Measurements from ENCODE around the gene CKB. TPM values are rescaled to one million over a fixed set of nuclear protein-coding genes. Genes with fewer than 3 reads are reported as not detected.

CKB gene
- total and polyA plus RNA-seq, 2 donors (not counting 1 experiment from before 2014, with no cell fraction given): 65.2 to 136 TPM

DNA sequence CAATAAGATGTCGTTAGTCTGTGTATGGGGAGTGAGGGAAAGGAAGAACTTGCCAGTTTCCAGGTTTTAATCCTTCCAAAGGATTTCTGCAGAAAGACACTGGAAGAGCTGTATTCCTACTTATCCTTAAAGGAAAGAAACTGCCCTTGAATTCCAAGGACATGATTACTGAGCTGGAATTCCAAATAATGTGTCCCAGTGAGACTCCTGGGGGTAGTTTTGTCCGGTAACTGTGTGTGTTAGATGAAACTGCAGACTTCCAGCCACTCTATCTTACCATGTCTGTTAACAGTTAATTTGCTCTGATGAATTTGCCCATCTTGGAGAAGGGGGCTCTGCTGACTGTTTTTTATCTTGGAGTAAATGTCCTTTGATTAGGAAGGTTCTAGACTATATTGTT is 33.0 kb downstream of the CKB start:
- no peaks in the 10 kb centered on the region for H3K27me3 ChIP-seq (ENCODE audit: control insufficient read depth, insufficient read depth, low read length)
- H3K4me3 ChIP-seq (replicated peaks in 1 of 4; ENCODE audit: control extremely low read depth in 1 of 4, insufficient read depth in 1 of 4, low read depth in 3 of 4, low read length in 4 of 4): no peak overlapping the region
- H3K4me2 ChIP-seq (ENCODE audit: extremely low read depth, insufficient read depth, low read length): no peak overlapping the region
- DNase-seq (ENCODE audit: low read depth in 2 of 2): no peak
- H4K20me1 ChIP-seq (ENCODE audit: control insufficient read depth, extremely low read depth, insufficient read depth, low read length): no peaks in the 10 kb centered on the region
- H2AFZ ChIP-seq (ENCODE audit: low read length): no peak overlapping the region
- peak overlapping the region; percentile 30 for H3K27ac ChIP-seq (ENCODE audit: insufficient read depth, low read length)
- TF ChIP-seq, protein P1, sequence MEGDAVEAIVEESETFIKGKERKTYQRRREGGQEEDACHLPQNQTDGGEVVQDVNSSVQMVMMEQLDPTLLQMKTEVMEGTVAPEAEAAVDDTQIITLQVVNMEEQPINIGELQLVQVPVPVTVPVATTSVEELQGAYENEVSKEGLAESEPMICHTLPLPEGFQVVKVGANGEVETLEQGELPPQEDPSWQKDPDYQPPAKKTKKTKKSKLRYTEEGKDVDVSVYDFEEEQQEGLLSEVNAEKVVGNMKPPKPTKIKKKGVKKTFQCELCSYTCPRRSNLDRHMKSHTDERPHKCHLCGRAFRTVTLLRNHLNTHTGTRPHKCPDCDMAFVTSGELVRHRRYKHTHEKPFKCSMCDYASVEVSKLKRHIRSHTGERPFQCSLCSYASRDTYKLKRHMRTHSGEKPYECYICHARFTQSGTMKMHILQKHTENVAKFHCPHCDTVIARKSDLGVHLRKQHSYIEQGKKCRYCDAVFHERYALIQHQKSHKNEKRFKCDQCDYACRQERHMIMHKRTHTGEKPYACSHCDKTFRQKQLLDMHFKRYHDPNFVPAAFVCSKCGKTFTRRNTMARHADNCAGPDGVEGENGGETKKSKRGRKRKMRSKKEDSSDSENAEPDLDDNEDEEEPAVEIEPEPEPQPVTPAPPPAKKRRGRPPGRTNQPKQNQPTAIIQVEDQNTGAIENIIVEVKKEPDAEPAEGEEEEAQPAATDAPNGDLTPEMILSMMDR (conservative IDR thresholded peaks at IDR 0.05 in 1 of 2, IDR thresholded peaks at IDR 0.05 in 1 of 2; ENCODE audit: low read depth in 1 of 2, low read length in 2 of 2): no peak
- TF ChIP-seq EZH2 (IDR thresholded peaks at IDR 0.05; ENCODE audit: low read length, missing control alignments): no peak
- H3K4me1 ChIP-seq (ENCODE audit: control insufficient read depth, extremely low read depth, insufficient read depth, low read length): peaks cover 10% of the 10 kb centered on the region
- no peaks in the 10 kb centered on the region for H3K79me2 ChIP-seq (ENCODE audit: control insufficient read depth, insufficient read depth, low read length)
- H3K36me3 ChIP-seq (ENCODE audit: control insufficient read depth, insufficient read depth, low read length): peaks cover 7% of the 10 kb centered on the region
- no peak overlapping the region for H3K9ac ChIP-seq (ENCODE audit: insufficient read depth, low read length)
- H3K9me3 ChIP-seq (ENCODE audit: control insufficient read depth, insufficient read depth, low read depth, low read length): no peaks in the 10 kb centered on the region

DNA sequence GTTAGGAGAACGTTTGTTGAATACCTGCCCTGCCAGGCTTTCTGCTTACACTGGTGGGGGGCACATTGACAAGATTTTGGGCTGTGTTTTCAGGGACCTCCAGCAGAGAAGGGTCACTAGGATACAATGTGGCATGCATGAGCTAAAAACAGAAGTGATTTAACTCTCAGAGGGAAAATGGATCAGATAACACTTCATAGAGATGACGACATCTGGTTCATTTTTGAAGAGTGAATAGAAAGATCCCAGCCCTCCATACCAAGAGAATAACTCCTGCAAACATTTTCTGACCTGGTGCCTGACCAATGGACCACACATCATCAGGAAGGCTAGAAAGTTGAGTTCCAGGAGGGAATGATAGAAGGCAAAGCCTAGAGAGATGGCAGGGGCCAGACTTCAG is 33.7 kb downstream of the CKB start:
- Histone ChIP-seq H3K9ac (ENCODE audit: insufficient read depth, low read length) (no peak overlapping the region), H3K4me3 (replicated peaks in 1 of 4; ENCODE audit: control extremely low read depth in 1 of 4, insufficient read depth in 1 of 4, low read depth in 3 of 4, low read length in 4 of 4) (no peak overlapping the region), H3K4me2 (ENCODE audit: extremely low read depth, insufficient read depth, low read length) (no peak overlapping the region), H3K9me3 (ENCODE audit: control insufficient read depth, insufficient read depth, low read depth, low read length) (no peaks in the 10 kb centered on the region), H3K4me1 (ENCODE audit: control insufficient read depth, extremely low read depth, insufficient read depth, low read length) (peaks cover 10% of the 10 kb centered on the region), H3K36me3 (ENCODE audit: control insufficient read depth, insufficient read depth, low read length) (peaks cover 7% of the 10 kb centered on the region), H4K20me1 (ENCODE audit: control insufficient read depth, extremely low read depth, insufficient read depth, low read length) (no peaks in the 10 kb centered on the region), H3K79me2 (ENCODE audit: control insufficient read depth, insufficient read depth, low read length) (no peaks in the 10 kb centered on the region), H3K27ac (ENCODE audit: insufficient read depth, low read length) (peak overlapping the region; percentile 51), H3K27me3 (ENCODE audit: control insufficient read depth, insufficient read depth, low read length) (no peaks in the 10 kb centered on the region), H2AFZ (ENCODE audit: low read length) (no peak overlapping the region)
- DNase-seq (ENCODE audit: low read depth in 2 of 2): peak; percentile 53 to 56
- TF ChIP-seq, protein P1 (conservative IDR thresholded peaks at IDR 0.05 in 1 of 2, IDR thresholded peaks at IDR 0.05 in 1 of 2; ENCODE audit: low read depth in 1 of 2, low read length in 2 of 2): no peak
- no peak for TF ChIP-seq EZH2 (IDR thresholded peaks at IDR 0.05; ENCODE audit: low read length, missing control alignments)

DNA sequence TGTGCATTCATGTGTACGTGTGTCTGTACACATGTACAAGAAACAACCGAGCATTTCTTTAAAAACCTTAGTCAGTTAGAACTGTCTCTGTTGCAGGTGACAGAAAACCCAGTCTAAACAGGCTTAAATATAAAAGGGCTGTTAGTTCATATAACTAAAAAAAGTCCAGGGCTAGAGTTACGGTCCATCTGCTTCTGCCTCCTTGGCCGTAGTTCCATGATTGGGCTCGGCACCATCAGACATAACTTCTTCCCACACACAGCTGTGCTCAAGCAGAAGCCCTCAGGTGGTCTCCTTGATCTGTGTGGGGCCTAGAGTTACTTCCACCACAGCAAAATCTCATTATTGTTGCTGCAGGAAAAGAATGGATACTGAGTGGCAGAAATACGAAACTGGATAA is 34.6 kb downstream of the CKB start:
- H2AFZ ChIP-seq (ENCODE audit: low read length): no peak overlapping the region
- H3K27ac ChIP-seq (ENCODE audit: insufficient read depth, low read length): peak overlapping the region; percentile 51
- H3K9ac ChIP-seq (ENCODE audit: insufficient read depth, low read length): no peak overlapping the region
- no peaks in the 10 kb centered on the region for H4K20me1 ChIP-seq (ENCODE audit: control insufficient read depth, extremely low read depth, insufficient read depth, low read length)
- DNase-seq (ENCODE audit: low read depth in 2 of 2): no peak
- H3K79me2 ChIP-seq (ENCODE audit: control insufficient read depth, insufficient read depth, low read length): no peaks in the 10 kb centered on the region
- H3K36me3 ChIP-seq (ENCODE audit: control insufficient read depth, insufficient read depth, low read length): peaks cover 7% of the 10 kb centered on the region
- H3K9me3 ChIP-seq (ENCODE audit: control insufficient read depth, insufficient read depth, low read depth, low read length): no peaks in the 10 kb centered on the region
- no peaks in the 10 kb centered on the region for H3K27me3 ChIP-seq (ENCODE audit: control insufficient read depth, insufficient read depth, low read length)
- H3K4me3 ChIP-seq (replicated peaks in 1 of 4; ENCODE audit: control extremely low read depth in 1 of 4, insufficient read depth in 1 of 4, low read depth in 3 of 4, low read length in 4 of 4): no peak overlapping the region
- H3K4me2 ChIP-seq (ENCODE audit: extremely low read depth, insufficient read depth, low read length): no peak overlapping the region
- H3K4me1 ChIP-seq (ENCODE audit: control insufficient read depth, extremely low read depth, insufficient read depth, low read length): peaks cover 11% of the 10 kb centered on the region
- no peak for TF ChIP-seq EZH2 (IDR thresholded peaks at IDR 0.05; ENCODE audit: low read length, missing control alignments)
- TF ChIP-seq, protein P1 (conservative IDR thresholded peaks at IDR 0.05 in 1 of 2, IDR thresholded peaks at IDR 0.05 in 1 of 2; ENCODE audit: low read depth in 1 of 2, low read length in 2 of 2): no peak

Measured in fibroblast of lung (primary cell).